CD4-positive, alpha-beta memory T cell (primary cell): ENCODE results near the gene TMEM178B. TPM values are rescaled to one million over a fixed set of nuclear protein-coding genes. Genes with fewer than 3 reads are reported as not detected.

ENCODE experiments used
- CTCF ChIA-PET: fragments of 350-600 bp; sonication (Branson Sonifier 250); formaldehyde crosslinking; loops from one replicate; lab custom pipeline; 2021; ENCODE audit warnings: inconsistent platforms; ENCODE audit not compliant: partially characterized antibody; lab: Charles Lee
- POLR2A ChIA-PET: fragments of 350-600 bp; sonication (Branson Sonifier 250); formaldehyde crosslinking; loops from one replicate; lab custom pipeline; 2021; ENCODE audit not compliant: partially characterized antibody; lab: Charles Lee
- DNase-seq, 5 donors: peaks; one replicate each; pipeline versions ENCODE4 v3.0.0 to v3.0.0-alpha.2; 2020 to 2022; ENCODE audit warnings: mixed read lengths in 1 of 5
- H3K27ac ChIP-seq: one replicate; pipeline ENCODE4 v1.7.0; 2013; ENCODE audit warnings: low read depth, low read length
- H3K27me3 ChIP-seq: 2 replicates; pipeline ENCODE4 v1.7.0; 2013; ENCODE audit warnings: mild to moderate bottlenecking, low read length, moderate library complexity; ENCODE audit not compliant: insufficient read depth
- H3K36me3 ChIP-seq: 2 replicates; pipeline ENCODE4 v1.7.0; 2013; ENCODE audit warnings: mild to moderate bottlenecking, low read length, moderate library complexity; ENCODE audit not compliant: insufficient read depth
- H3K4me1 ChIP-seq: 2 replicates; pipeline ENCODE4 v1.7.0; 2013; ENCODE audit warnings: mild to moderate bottlenecking, low read length, moderate library complexity; ENCODE audit not compliant: insufficient read depth
- H3K4me3 ChIP-seq, 2 donors: one replicate each; pipeline ENCODE4 v1.7.0; 2013; ENCODE audit warnings: low read length in 2 of 2, mild to moderate bottlenecking in 1 of 2
- H3K9me3 ChIP-seq, 2 donors: one replicate each; pipeline ENCODE4 v1.7.0; 2013; ENCODE audit warnings: low read length in 2 of 2, control low read depth in 1 of 2; ENCODE audit not compliant: control insufficient read depth in 1 of 2
- H3K27ac Mint-ChIP-seq, 7 donors: one replicate each; pipeline ENCODE4 v1.8.0; 2020 to 2021; ENCODE audit warnings: mixed read lengths in 7 of 7, mild to moderate bottlenecking in 6 of 7, inconsistent platforms in 3 of 7, moderate library complexity in 3 of 7
- H3K27me3 Mint-ChIP-seq, 2 donors: one replicate each; pipeline ENCODE4 v1.8.0; 2020 to 2021; ENCODE audit warnings: mixed read lengths in 2 of 2
- H3K36me3 Mint-ChIP-seq, 2 donors: one replicate each; pipeline ENCODE4 v1.8.0; 2020 to 2021; ENCODE audit warnings: mixed read lengths in 2 of 2, inconsistent platforms in 1 of 2, mild to moderate bottlenecking in 1 of 2
- H3K4me1 Mint-ChIP-seq, 4 donors: one replicate each; pipeline ENCODE4 v1.8.0; 2020 to 2021; ENCODE audit warnings: mixed read lengths in 4 of 4, mild to moderate bottlenecking in 1 of 4
- H3K4me3 Mint-ChIP-seq, 8 donors: one replicate each; pipeline ENCODE4 v1.8.0; 2020 to 2021; ENCODE audit warnings: mixed read lengths in 8 of 8, mild to moderate bottlenecking in 7 of 8, moderate library complexity in 6 of 8, inconsistent platforms in 3 of 8
- H3K9me3 Mint-ChIP-seq, 8 donors: one replicate each; pipeline ENCODE4 v1.8.0; 2020 to 2021; ENCODE audit warnings: mixed read lengths in 8 of 8, mild to moderate bottlenecking in 5 of 8, inconsistent platforms in 3 of 8, moderate library complexity in 1 of 8
- intact Hi-C: fragments of 100-400 bp; cut with micrococcal nuclease; formaldehyde crosslinking; loops from one replicate; pipeline ENCODE4 v1.15.1; 2023
- polyA plus RNA-seq, 2 donors: library from polyadenylated mRNA; unstranded; fragments of 300-500 nt; fragmentation: Illumina TruSeq; gene quantifications; one replicate each; pipeline ENCODE4 v1.2.3, GENCODE V29; 2021
- total RNA-seq, 2 experiments: library from RNA; stranded (reverse); gene quantifications; one replicate each; pipeline ENCODE4 v1.2.3, GENCODE V29; 2021

The TMEM178B gene
- total and polyA plus RNA-seq, 4 experiments from 2014 or later: 0.20 to 0.89 (median 0.49) TPM

DNA sequence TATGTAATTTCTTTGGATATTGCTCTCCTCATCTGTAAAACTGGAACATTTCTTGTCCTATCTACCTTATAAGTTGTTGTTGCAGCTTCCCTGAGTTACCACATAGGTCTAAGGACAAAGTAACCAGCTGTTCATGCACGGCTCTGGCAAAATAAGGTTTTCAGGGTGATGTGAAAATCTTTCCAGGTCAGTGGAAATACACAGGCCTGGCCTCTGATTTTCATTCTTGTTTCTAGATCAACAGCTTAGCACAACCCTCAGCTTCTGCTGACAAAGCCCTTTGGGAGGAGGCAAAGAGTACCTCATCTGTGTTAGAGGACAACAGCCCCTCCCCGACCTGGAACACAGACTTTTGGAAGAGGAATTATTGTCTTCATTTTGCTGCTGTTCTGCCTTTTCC lies 359.8 kb downstream of the TMEM178B start:
- ChIA-PET CTCF (no interaction called here), POLR2A (no interaction called here)
- Mint-ChIP-seq H3K36me3 (no peaks in the 10 kb centered on the region), H3K4me3 (no peak overlapping the region), H3K27ac (no peak overlapping the region), H3K9me3 (peaks cover 0 to 2% (median 0%) of the 10 kb centered on the region in 8 donors), H3K4me1 (no peaks in the 10 kb centered on the region), H3K27me3 (peaks cover 5 to 10% of the 10 kb centered on the region in 2 donors)
- H3K9me3 ChIP-seq: no peaks in the 10 kb centered on the region
- no peaks in the 10 kb centered on the region for H3K4me1 ChIP-seq
- no peak for DNase-seq
- H3K36me3 ChIP-seq: no peaks in the 10 kb centered on the region
- no peak overlapping the region for H3K27ac ChIP-seq
- intact Hi-C loops: no loop called here
- H3K27me3 ChIP-seq: no peaks in the 10 kb centered on the region
- no peak overlapping the region for H3K4me3 ChIP-seq

- POLR2A ChIA-PET: no interaction called here
Measured at GRCh38 chr7:141436139-141436538, 362.3 kb downstream of the TMEM178B start.

DNA sequence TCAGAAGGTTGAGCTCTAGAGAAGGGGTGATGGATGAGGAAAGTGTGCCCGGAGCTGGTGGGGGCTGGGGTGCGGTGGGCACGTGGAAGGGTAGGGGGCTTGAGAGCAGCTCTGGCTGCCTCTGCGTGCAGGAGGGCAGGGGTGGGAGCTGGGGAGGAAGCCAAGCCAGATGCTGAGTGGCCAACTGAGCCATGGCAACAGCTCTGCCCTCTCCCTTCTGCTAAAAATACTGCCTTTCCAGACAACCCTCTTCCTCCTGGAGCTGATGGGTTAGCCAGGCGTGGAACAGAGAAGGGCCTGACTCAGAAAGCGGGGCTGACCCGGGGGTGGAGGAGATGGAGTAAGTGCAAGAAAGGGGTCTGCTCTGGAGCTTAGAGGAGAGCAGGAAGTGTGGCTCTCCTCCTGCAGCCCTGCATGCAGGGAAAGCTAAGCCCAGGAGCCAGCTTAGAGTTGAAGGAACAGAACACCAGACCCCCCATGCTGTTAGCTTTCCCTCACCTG lies 362.8 kb downstream of the TMEM178B start:
- no peaks in the 10 kb centered on the region for H3K9me3 Mint-ChIP-seq
- Histone ChIP-seq H3K36me3 (no peaks in the 10 kb centered on the region), H3K4me1 (no peaks in the 10 kb centered on the region), H3K27ac (no peak overlapping the region), H3K4me3 (no peak overlapping the region), H3K27me3 (no peaks in the 10 kb centered on the region), H3K9me3 (no peaks in the 10 kb centered on the region)
- intact Hi-C loops: no loop called here
- H3K27ac Mint-ChIP-seq: no peak overlapping the region
- H3K4me1 Mint-ChIP-seq: no peaks in the 10 kb centered on the region
- no peaks in the 10 kb centered on the region for H3K36me3 Mint-ChIP-seq
- H3K4me3 Mint-ChIP-seq: no peak overlapping the region
- no peak for DNase-seq
- CTCF ChIA-PET: interaction anchor here (0.6 kb wide), 1 partner anchor 9 kb away, joined by 3 read pairs; no protein-coding TSS in a partner anchor
- peaks cover 3 to 10% of the 10 kb centered on the region in 2 donors for H3K27me3 Mint-ChIP-seq
- POLR2A ChIA-PET: no interaction called here

More at GRCh38 chr7:141436139-141436538, 362.3 kb downstream of the TMEM178B start:
- Histone ChIP-seq H3K27me3 (no peaks in the 10 kb centered on the region), H3K4me1 (no peaks in the 10 kb centered on the region), H3K9me3 (no peaks in the 10 kb centered on the region), H3K36me3 (no peaks in the 10 kb centered on the region), H3K4me3 (no peak overlapping the region), H3K27ac (no peak overlapping the region)
- intact Hi-C loops: no loop called here
- H3K9me3 Mint-ChIP-seq: no peaks in the 10 kb centered on the region
- no peak for DNase-seq
- CTCF ChIA-PET: no interaction called here
- no peak overlapping the region for H3K4me3 Mint-ChIP-seq
- no peaks in the 10 kb centered on the region for H3K4me1 Mint-ChIP-seq
- peaks cover 3 to 10% of the 10 kb centered on the region in 2 donors for H3K27me3 Mint-ChIP-seq
- no peaks in the 10 kb centered on the region for H3K36me3 Mint-ChIP-seq
- H3K27ac Mint-ChIP-seq: no peak overlapping the region

DNA sequence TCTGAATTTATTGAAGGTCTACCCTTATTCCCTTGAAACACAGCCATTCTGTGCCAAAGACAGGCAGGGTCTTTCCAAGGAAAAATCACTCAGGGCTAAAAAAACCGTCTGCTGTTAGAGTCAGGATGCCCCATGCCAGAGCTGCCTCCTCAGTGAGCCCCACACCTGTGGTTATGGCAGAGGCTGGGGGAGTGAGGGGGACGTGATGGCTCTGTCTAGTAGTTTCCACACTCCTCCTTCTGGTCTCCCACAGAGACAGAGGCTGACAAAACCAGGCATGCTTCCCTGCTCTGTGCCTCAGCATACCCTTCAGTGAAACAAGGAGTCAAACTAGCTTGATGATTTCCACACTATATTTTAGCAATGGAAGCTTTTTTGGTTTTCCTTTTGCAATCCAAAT lies 365.3 kb downstream of the TMEM178B start:
- Mint-ChIP-seq H3K9me3 (no peaks in the 10 kb centered on the region), H3K4me3 (no peak overlapping the region), H3K4me1 (no peaks in the 10 kb centered on the region), H3K36me3 (no peaks in the 10 kb centered on the region), H3K27me3 (peaks cover 3 to 7% of the 10 kb centered on the region in 2 donors), H3K27ac (no peak overlapping the region)
- Histone ChIP-seq H3K4me3 (no peak overlapping the region), H3K36me3 (no peaks in the 10 kb centered on the region), H3K9me3 (no peaks in the 10 kb centered on the region), H3K27me3 (no peaks in the 10 kb centered on the region), H3K4me1 (no peaks in the 10 kb centered on the region), H3K27ac (no peak overlapping the region)
- ChIA-PET CTCF (no interaction called here), POLR2A (no interaction called here)
- no peak for DNase-seq
- intact Hi-C loops: no loop called here

DNA sequence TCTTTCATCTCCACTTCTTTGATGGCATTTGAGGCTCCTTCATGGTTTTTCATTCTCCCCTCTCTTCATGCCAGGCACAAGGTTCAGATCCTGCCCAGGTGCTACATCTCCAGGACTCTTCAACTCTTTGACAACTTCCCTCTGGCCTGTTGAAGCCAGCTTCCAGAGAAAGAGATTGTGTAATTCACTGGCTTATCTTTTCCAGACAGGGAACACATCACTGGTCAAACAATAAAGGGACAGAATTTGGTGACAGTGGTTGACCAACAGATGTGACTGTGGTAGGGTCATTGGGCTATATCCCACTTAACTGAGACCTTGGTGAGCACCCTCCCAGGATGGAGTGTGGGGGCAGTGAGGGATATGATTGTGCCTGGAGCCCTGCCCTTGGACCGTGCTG lies 365.9 kb downstream of the TMEM178B start:
- no peaks in the 10 kb centered on the region for H3K9me3 Mint-ChIP-seq
- H3K36me3 ChIP-seq: no peaks in the 10 kb centered on the region
- H3K27me3 Mint-ChIP-seq: peaks cover 3 to 5% of the 10 kb centered on the region in 2 donors
- CTCF ChIA-PET: no interaction called here
- no peaks in the 10 kb centered on the region for H3K36me3 Mint-ChIP-seq
- no peak for DNase-seq
- intact Hi-C loops: no loop called here
- no peaks in the 10 kb centered on the region for H3K4me1 Mint-ChIP-seq
- H3K27ac ChIP-seq: no peak overlapping the region
- POLR2A ChIA-PET: no interaction called here
- no peak overlapping the region for H3K27ac Mint-ChIP-seq
- no peaks in the 10 kb centered on the region for H3K27me3 ChIP-seq
- no peaks in the 10 kb centered on the region for H3K4me1 ChIP-seq
- H3K4me3 Mint-ChIP-seq: no peak overlapping the region
- H3K9me3 ChIP-seq: no peaks in the 10 kb centered on the region
- no peak overlapping the region for H3K4me3 ChIP-seq

DNA sequence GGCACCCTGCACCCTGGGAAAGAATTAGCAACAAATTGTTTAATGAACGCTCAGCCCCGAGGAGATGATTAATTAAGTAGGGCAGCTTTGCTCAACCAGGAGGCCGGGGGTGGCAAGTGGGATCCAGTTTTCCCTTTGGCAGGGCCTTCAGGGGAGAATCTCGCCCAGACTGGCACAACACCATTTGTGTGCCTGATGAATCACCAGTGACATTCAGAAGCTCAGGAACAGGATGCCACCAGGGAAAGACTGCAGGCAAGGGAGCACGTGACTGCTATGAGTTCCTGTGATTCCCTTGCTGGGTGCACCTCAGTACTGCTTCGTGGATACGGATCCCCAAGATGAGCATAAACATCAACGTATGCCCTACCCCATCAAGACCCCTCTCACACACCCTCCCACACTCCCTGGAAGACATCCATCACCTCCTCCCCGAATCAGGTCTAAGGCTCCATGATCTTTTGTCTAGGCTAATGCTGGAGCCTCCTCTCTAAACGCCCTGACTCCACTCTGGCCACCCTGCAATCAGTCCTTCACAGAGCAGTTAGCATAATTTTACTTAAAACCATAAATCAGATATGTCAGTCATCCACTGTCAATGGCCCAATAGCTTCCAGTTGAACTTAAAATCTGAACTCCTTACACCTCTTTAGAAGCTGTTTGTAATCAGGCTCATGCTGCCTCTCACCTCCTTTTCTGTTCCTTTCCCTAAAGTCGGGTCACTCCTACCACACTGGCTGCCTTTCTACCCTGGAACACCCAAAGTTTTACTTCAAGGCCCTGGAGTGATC lies 368.2 kb downstream of the TMEM178B start:
- POLR2A ChIA-PET: no interaction called here
- Mint-ChIP-seq H3K27me3 (peaks cover 0 to under 1% of the 10 kb centered on the region in 2 donors), H3K36me3 (no peaks in the 10 kb centered on the region), H3K9me3 (peaks cover 0 to 2% (median 0%) of the 10 kb centered on the region in 8 donors), H3K4me3 (no peak overlapping the region), H3K27ac (peak overlapping the region in 1 of 7 donors; percentile 49), H3K4me1 (no peaks in the 10 kb centered on the region)
- no peaks in the 10 kb centered on the region for H3K9me3 ChIP-seq
- H3K27ac ChIP-seq: no peak overlapping the region
- no peak overlapping the region for H3K4me3 ChIP-seq
- H3K36me3 ChIP-seq: no peaks in the 10 kb centered on the region
- no peaks in the 10 kb centered on the region for H3K27me3 ChIP-seq
- no peak for DNase-seq
- no peaks in the 10 kb centered on the region for H3K4me1 ChIP-seq
- CTCF ChIA-PET: no interaction called here
- intact Hi-C loops: no loop called here

- DNase-seq: no peak
- Histone ChIP-seq H3K4me1 (no peaks in the 10 kb centered on the region), H3K4me3 (no peak overlapping the region), H3K27me3 (no peaks in the 10 kb centered on the region), H3K9me3 (no peaks in the 10 kb centered on the region), H3K27ac (no peak overlapping the region), H3K36me3 (no peaks in the 10 kb centered on the region)
- Mint-ChIP-seq H3K9me3 (peaks cover 0 to 3% (median 0%) of the 10 kb centered on the region in 8 donors), H3K36me3 (no peaks in the 10 kb centered on the region), H3K4me1 (no peaks in the 10 kb centered on the region), H3K4me3 (no peak overlapping the region), H3K27ac (peak overlapping the region in 1 of 7 donors; percentile 49), H3K27me3 (peaks cover 0 to 4% of the 10 kb centered on the region in 2 donors)
- ChIA-PET CTCF (no interaction called here), POLR2A (no interaction called here)
- intact Hi-C loops: no loop called here
Measured at GRCh38 chr7:141442781-141443180, 368.9 kb downstream of the TMEM178B start.
